8988T (cell line): ENCODE measurements around the gene MEF2A.

ENCODE experiments used
- DNase-seq: peaks from one replicate; pipeline ENCODE4 v3.0.0; 2011

Gene MEF2A

GRCh38 chr15:99706557-99707303 is 140.9 kb downstream of the MEF2A start:
- DNase-seq, result no peak

- no peak for DNase-seq
These were observed 141.9 kb downstream of the MEF2A start for GRCh38 chr15:99707473-99708270.

- peak; percentile 24 for DNase-seq
These were observed 142.8 kb downstream of the MEF2A start for GRCh38 chr15:99708563-99708962.

GRCh38 chr15:99709243-99709986 is 143.6 kb downstream of the MEF2A start:
- DNase-seq, result no peak

GRCh38 chr15:99711625-99712024 is 145.8 kb downstream of the MEF2A start:
- DNase-seq, result no peak

- DNase-seq, result no peak
These were observed 146.6 kb downstream of the MEF2A start for GRCh38 chr15:99712415-99712814.

- no peak for DNase-seq
These were observed 150.8 kb downstream of the MEF2A start for GRCh38 chr15:99716540-99717095.

- no peak for DNase-seq
These were observed 151.6 kb downstream of the MEF2A start for GRCh38 chr15:99717161-99718009.

GRCh38 chr15:99718421-99718820 is 152.6 kb downstream of the MEF2A start:
- no peak for DNase-seq

GRCh38 chr15:99719096-99719541 is 153.3 kb downstream of the MEF2A start:
- no peak for DNase-seq

- DNase-seq, result no peak
These were observed 154.7 kb downstream of the MEF2A start for GRCh38 chr15:99720533-99720932.

GRCh38 chr15:99721104-99721778 is 155.5 kb downstream of the MEF2A start:
- no peak for DNase-seq

- no peak for DNase-seq
These were observed 156.1 kb downstream of the MEF2A start for GRCh38 chr15:99721896-99722295.

GRCh38 chr15:99722406-99722805 is 156.6 kb downstream of the MEF2A start:
- no peak for DNase-seq

GRCh38 chr15:99726333-99726732 is 160.5 kb downstream of the MEF2A start:
- DNase-seq, result no peak

- no peak for DNase-seq
These were observed 161.5 kb downstream of the MEF2A start for GRCh38 chr15:99727330-99727729.

GRCh38 chr15:99727733-99728132 is 161.9 kb downstream of the MEF2A start:
- DNase-seq, result no peak

- no peak for DNase-seq
These were observed 163.1 kb downstream of the MEF2A start for GRCh38 chr15:99728916-99729315.

- DNase-seq, result no peak
These were observed 163.5 kb downstream of the MEF2A start for GRCh38 chr15:99729327-99729726.

GRCh38 chr15:99729920-99730319 is 164.1 kb downstream of the MEF2A start:
- no peak for DNase-seq

GRCh38 chr15:99731336-99732123 is 165.7 kb downstream of the MEF2A start:
- no peak for DNase-seq
